HG03095 (cell line): ENCODE measurements around the gene MRPL43.
"Not testable (repeated sequence)": the region's sequence is repeated elsewhere in the genome, so short reads cannot be mapped to it uniquely, and the experiment has no call there.

Source experiments
- ATAC-seq: cut with Tn5 transposase; IDR thresholded peaks from one replicate; pipeline ENCODE4 v1.9.1; 2021; ENCODE audit warnings: moderate library complexity; ENCODE audit not compliant: unreplicated experiment

MRPL43 gene

GRCh38 chr10:100984672-100985177 lies 2.6 kb downstream of the MRPL43 start:
- no peak for ATAC-seq

DNA sequence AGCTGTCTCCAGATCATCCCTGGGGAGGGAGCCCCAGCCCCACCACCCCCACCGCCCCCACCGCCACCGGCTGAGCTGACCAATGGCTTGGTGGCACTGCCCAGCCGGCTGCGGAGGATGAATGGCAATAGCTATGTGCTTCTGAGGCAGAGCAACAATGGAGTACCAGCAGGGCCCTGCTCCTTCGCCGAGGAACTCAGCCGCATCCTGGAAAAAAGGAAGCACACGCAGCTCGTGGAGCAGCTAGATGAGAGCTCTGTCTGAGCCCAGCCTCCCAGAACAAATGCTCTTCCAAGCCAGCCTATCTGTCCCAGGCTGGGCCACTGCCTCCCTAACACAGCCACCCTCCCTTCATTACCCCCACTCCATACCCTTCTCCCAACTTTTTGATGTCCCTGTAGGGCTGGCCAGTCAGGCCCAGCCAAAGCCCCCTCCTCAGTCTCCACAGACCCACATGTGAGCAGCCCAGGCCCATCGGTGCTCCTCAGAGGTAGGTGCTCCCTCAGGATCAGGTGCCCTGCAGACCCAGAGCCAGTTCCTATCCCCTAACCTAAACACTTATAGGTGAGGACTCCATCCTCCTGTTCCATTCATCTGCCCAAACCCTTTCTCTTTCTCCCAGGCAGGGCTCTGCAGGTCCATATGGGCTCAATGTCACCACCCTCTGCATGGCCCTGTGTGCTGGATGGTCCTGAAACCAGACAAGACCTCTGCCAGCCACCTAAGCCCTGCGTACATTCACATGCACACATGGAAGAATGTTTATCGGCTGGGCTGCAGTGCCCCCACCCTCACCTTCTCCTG lies 3.2 kb downstream of the MRPL43 start:
- no peak for ATAC-seq

DNA sequence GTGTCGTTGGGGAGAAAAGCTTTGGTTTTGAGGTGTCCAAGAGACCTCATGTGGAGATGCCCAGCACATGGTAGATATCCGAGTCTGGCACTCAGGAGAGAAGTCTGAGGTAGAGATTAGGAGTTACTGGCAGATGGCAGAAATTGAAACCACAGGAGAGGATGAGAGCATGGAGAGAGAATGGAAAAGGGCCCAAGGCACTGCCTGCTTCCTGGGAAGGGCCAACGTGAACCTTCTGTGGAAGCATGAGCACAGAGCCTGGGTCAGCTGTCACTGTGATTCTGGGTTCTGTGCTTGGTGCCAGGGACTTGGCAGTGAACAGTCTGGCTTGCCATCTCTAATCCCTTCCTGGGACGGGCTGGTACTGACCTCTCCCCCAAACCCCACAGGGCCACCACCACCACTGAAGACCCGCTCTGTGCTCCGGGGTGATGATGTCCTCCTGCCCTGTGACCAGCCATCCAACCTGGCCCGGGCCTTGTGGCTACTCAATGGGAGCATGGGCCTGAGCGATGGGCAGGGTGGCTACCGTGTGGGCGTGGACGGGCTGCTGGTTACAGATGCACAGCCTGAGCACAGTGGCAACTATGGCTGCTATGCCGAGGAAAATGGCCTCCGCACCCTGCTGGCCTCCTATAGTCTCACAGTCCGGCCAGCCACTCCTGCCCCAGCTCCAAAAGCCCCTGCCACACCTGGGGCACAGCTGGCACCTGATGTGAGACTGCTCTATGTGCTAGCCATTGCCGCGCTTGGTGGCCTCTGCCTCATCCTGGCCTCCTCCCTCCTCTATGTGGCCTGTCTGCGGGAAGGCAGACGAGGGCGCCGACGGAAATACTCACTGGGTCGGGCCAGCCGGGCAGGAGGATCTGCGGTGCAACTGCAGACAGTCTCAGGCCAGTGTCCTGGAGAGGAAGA lies 4.1 kb downstream of the MRPL43 start:
- no peak for ATAC-seq

DNA sequence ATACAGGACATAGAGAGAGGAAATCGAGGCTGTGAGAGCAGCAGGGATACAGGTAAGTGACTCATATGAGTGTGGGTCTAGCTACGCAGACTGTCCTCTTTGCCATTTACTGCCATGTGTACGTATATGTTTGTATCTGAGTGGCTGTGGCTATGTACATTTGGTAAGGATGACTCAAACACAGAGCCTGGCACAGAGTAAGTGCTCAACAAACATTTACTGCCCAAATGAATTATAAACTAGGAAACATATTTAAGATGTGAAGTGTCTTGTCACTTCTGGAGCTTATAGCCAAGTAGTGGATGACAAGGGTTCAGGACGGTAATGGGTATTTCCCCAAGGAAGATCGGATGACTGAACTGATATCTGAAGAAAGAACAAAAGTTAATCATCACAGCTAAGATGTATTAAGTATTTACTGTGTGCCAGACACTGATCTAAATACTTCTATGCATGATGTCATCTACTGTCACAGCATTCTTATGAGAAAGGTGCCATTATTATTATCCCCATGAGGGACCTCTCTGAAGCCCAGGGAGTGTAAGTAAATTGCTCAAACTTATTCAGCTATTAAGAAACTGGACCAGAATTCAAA lies 6.0 kb downstream of the MRPL43 start:
- ATAC-seq = no peak

DNA sequence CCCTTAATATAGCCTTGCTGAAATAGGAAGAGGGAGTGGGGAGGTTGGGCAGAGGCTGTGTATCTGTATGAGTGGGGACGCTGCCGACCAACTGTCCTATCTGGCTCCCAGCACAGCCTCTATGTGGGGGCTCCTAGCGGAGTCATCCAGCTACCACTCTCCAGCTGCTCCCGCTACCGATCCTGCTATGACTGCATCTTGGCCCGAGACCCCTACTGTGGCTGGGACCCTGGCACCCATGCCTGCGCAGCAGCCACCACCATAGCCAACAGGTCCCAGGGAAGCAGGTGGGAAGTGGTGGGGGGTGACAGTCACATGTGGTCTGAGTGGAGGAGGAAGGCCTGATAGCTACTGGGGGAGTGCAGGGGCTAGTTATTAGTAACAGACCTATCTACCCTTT lies 6.6 kb downstream of the MRPL43 start:
- no peak for ATAC-seq

DNA sequence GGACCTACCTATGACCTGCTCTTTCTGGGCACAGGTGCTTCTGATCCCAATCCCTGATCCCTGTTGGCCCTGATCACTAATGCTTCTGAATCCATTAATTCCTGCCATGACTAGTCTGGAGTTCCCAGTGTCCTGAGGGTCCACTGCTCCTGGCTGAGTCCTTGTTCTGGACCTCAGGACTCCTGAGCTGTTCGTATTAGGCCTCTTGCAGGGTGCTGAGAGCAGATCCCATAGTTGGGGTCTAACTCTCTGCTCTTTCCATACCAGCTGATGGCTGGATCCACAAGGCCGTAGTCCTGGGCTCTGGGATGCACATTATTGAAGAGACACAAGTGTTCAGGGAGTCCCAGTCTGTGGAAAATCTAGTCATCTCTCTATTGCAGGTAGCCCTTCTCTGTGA lies 7.0 kb downstream of the MRPL43 start:
- no peak for ATAC-seq

GRCh38 chr10:100979791-100980272 lies 7.5 kb downstream of the MRPL43 start:
- no peak for ATAC-seq

GRCh38 chr10:100978901-100979195 lies 8.4 kb downstream of the MRPL43 start:
- ATAC-seq = no peak

DNA sequence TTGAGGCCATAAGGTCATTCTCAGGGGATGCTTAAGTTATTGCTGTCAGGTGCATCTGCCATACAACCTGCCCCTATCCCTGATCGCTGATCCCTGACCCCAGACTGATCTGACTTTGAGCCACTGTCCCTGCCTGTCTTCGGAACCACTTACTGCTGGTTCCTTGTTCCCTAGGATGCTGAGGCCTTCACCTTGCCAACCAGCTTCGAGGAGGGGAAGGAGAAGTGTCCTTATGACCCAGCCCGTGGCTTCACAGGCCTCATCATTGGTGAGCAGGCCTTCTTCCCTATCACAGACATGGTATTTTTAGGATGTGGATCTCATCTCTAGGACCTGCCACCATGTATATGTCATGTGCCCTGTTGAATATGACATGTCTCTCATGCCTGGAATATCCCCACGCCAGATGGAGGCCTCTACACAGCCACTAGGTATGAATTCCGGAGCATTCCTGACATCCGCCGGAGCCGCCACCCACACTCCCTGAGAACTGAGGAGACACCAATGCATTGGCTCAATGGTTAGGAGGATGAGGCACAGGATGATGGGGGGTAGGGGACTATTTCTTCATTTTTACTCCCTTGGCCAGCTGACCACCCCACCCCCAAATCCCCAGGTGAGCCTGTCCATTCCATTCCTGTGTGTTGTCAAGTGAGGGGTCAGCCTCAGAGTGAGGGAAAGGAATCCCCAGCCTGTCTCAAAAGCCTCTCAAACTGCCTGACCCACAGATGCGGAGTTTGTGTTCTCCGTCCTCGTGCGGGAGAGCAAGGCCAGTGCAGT lies 9.0 kb downstream of the MRPL43 start:
- no peak for ATAC-seq

- ATAC-seq = no peak
Measured at GRCh38 chr10:100977436-100977835, 9.9 kb downstream of the MRPL43 start.

GRCh38 chr10:100976906-100977305 lies 10.4 kb downstream of the MRPL43 start:
- no peak for ATAC-seq

DNA sequence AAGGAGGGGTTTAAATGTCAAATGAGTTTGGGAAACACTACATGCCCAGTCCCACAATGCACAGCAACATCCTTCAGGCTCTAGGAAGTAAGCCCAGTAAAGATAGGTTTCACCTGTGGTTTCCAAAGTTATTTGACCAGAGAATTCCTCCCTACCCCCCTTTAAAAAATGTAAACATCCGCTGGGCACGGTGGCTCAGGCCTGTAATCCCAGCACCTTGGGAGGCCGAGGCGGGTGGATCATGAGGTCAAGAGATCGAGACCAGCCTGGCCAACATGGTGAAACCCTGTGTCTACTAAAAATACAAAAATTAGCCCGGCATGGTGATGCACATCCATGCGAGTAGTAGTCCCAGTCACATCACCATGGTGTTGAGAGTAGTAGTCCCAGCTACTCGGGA lies 11.9 kb downstream of the MRPL43 start:
- ATAC-seq = not testable (repeated sequence)

DNA sequence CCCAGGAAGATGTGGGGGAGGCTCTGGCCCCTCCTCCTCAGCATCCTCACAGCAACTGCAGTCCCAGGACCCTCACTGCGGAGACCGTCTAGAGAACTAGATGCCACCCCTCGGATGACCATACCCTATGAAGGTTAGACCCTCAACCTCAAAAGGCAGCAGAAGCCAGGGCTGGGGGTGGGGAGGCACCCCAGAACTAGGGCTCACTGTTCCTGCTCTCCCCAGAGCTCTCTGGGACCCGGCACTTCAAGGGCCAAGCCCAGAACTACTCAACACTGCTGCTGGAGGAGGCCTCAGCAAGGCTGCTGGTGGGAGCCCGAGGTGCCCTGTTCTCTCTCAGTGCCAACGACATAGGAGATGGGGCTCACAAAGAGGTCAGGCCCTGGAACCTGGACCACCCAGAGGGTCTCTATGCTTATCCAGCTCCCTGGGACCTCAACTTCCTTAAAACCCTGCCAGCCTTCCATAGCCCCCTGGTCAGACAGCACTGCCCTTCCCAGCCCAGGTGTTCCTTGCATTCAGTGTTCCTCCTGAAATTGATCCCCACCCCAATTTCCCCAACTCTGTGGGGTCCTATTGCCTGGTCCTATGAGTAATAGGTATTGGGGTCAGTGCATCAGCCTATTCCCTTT lies 14.3 kb downstream of the MRPL43 start:
- no peak for ATAC-seq

GRCh38 chr10:100972115-100972903 lies 15.0 kb downstream of the MRPL43 start:
- no peak for ATAC-seq

GRCh38 chr10:100970914-100971811 lies 16.1 kb downstream of the MRPL43 start:
- no peak for ATAC-seq

DNA sequence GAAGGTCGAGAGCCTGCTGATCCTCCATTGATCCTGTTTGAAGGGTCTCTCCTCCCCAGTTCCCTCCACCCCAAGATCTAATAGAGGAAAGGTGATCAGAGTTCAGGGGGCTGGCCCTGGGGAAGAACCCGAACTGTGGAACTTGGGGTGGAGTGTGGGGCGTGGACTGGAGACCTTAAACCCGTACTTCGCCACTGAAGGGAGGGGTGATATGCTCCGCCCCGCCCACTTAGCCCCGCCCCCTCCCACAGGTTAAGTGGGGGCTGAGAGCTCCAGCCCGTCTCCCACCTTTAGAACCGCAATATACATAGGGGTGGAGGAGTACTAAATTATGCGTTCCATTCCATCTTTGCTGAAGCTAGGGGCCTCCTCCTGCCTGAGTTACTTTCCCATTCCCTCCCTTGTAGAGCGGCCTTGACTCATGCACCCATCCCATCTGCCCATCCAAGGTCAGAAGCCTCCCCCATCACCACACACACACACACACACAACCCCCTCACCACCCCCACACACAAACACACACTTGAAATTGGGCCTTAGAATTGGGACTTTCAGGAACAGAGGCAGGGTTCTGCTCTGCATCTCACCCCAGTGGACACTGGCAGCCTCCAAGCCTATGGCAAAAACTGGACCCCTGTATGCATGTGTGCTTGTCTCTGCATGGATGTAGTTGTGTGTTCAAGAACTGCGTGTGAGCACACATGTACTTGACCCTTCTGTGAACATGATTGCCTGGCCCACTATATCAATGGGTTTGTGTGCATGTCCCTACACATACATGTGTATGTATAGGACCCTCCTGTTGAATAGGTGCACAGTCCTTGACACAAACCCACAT lies 17.0 kb downstream of the MRPL43 start:
- no peak for ATAC-seq
